Fibroblast of lung (primary cell): ENCODE measurements around the gene PSMB5. TPM values are rescaled to one million over a fixed set of nuclear protein-coding genes. Genes with fewer than 3 reads are reported as not detected.

Experiments
- DNase-seq, 2 donors: peaks; one replicate each; pipeline versions ENCODE4 v3.0.0 to v3.0.0-alpha.2; 2010; ENCODE audit warnings: low read depth in 2 of 2
- H2AFZ ChIP-seq: 2 replicates; pipeline ENCODE4 v1.5.1; 2012; ENCODE audit warnings: low read length, control low read depth, inconsistent platforms
- H3K27ac ChIP-seq: 2 replicates; pipeline ENCODE4 v1.5.1; 2011; ENCODE audit warnings: low read length, control low read depth; ENCODE audit not compliant: insufficient read depth
- H3K27me3 ChIP-seq: 2 replicates; pipeline ENCODE4 v1.5.1; 2011; ENCODE audit warnings: mild to moderate bottlenecking, low read length; ENCODE audit not compliant: control insufficient read depth, insufficient read depth
- H3K36me3 ChIP-seq: 2 replicates; pipeline ENCODE4 v1.5.1; 2011; ENCODE audit warnings: low read length; ENCODE audit not compliant: control insufficient read depth, insufficient read depth
- H3K4me1 ChIP-seq: 2 replicates; pipeline ENCODE4 v1.5.1; 2011; ENCODE audit warnings: low read length; ENCODE audit not compliant: control insufficient read depth, insufficient read depth; ENCODE audit errors: extremely low read depth
- H3K4me2 ChIP-seq: 2 replicates; pipeline ENCODE4 v1.5.1; 2011; ENCODE audit warnings: low read length, control low read depth; ENCODE audit not compliant: insufficient read depth; ENCODE audit errors: extremely low read depth
- H3K4me3 ChIP-seq, 4 experiments: fragments of 200-600 bp in 1 of 4; sonication (generic) in 1 of 4; replicated peaks in 1 of 4; 2 replicates each; pipeline ENCODE4 v1.5.1; 2011 to 2016; ENCODE audit warnings: low read length in 4 of 4, low read depth in 3 of 4, mild to moderate bottlenecking in 3 of 4, control low read depth in 2 of 4, inconsistent platforms in 1 of 4, mixed read lengths in 1 of 4; ENCODE audit not compliant: insufficient read depth in 1 of 4; ENCODE audit errors: control extremely low read depth in 1 of 4
- H3K79me2 ChIP-seq: 2 replicates; pipeline ENCODE4 v1.5.1; 2012; ENCODE audit warnings: mild to moderate bottlenecking, low read length, inconsistent platforms; ENCODE audit not compliant: control insufficient read depth, insufficient read depth
- H3K9ac ChIP-seq: 2 replicates; pipeline ENCODE4 v1.5.1; 2011; ENCODE audit warnings: mild to moderate bottlenecking, low read length, control low read depth; ENCODE audit not compliant: insufficient read depth
- H3K9me3 ChIP-seq: 2 replicates; pipeline ENCODE4 v1.5.1; 2012; ENCODE audit warnings: low read depth, low read length; ENCODE audit not compliant: control insufficient read depth, insufficient read depth
- H4K20me1 ChIP-seq: 2 replicates; pipeline ENCODE4 v1.5.1; 2011; ENCODE audit warnings: low read length; ENCODE audit not compliant: control insufficient read depth, insufficient read depth; ENCODE audit errors: extremely low read depth
- EZH2 ChIP-seq: IDR thresholded peaks from 2 replicates; pipeline ENCODE4 v1.5.1; 2012; ENCODE audit warnings: low read length, control low read depth, mild to moderate bottlenecking; ENCODE audit errors: missing control alignments
- polyA plus RNA-seq, 2 donors: library from polyadenylated mRNA; depleted of rRNA in 1 of 2; stranded (reverse) in 1 of 2; unstranded in 1 of 2; fragments of >200 nt; gene quantifications; 2 replicates each; pipeline ENCODE4 v1.2.1, GENCODE V29; 2011 to 2012; ENCODE audit warnings: missing spikeins in 1 of 2
- total RNA-seq: library from RNA; depleted of rRNA; stranded (reverse); fragments of >200 nt; gene quantifications from 2 replicates; pipeline ENCODE4 v1.2.1, GENCODE V29; 2014
- TF ChIP-seq, protein P1 (sequence below), 2 donors: IDR thresholded peaks in 1 of 2; conservative IDR thresholded peaks in 1 of 2; 1 replicate in 1 of 2; 2 replicates in 1 of 2; pipeline ENCODE4 v1.5.1; 2011 to 2012; ENCODE audit warnings: low read length in 2 of 2, control low read depth in 1 of 2, inconsistent platforms in 1 of 2, low read depth in 1 of 2, mild to moderate bottlenecking in 1 of 2

The PSMB5 gene
- total and polyA plus RNA-seq, 2 donors (not counting 1 experiment from before 2014, with no cell fraction given): 166 to 237 TPM

DNA sequence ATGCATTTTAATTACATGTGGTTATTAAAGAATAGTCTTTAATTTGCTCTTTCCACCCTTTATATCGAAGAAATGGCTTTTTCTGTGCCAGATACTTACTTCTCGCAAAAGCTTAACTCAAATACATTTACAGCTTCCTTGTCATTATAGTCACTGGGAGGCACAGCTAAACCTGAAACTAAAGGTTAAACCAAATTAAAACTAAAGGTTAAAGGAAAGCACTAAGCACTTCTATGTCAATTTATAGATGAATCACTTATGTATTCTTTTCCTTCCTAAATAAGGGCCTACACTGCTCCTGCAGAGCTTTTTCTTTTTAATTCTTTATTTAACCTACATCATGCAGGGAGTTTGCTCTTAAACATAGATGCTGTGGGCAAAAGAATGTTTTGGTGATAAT, 33.8 kb downstream of the PSMB5 start:
- H4K20me1 ChIP-seq: no peaks in the 10 kb centered on the region
- DNase-seq: no peak
- H2AFZ ChIP-seq: no peak overlapping the region
- no peak overlapping the region for H3K27ac ChIP-seq
- TF ChIP-seq, protein P1, sequence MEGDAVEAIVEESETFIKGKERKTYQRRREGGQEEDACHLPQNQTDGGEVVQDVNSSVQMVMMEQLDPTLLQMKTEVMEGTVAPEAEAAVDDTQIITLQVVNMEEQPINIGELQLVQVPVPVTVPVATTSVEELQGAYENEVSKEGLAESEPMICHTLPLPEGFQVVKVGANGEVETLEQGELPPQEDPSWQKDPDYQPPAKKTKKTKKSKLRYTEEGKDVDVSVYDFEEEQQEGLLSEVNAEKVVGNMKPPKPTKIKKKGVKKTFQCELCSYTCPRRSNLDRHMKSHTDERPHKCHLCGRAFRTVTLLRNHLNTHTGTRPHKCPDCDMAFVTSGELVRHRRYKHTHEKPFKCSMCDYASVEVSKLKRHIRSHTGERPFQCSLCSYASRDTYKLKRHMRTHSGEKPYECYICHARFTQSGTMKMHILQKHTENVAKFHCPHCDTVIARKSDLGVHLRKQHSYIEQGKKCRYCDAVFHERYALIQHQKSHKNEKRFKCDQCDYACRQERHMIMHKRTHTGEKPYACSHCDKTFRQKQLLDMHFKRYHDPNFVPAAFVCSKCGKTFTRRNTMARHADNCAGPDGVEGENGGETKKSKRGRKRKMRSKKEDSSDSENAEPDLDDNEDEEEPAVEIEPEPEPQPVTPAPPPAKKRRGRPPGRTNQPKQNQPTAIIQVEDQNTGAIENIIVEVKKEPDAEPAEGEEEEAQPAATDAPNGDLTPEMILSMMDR (conservative IDR thresholded peaks at IDR 0.05 in 1 of 2, IDR thresholded peaks at IDR 0.05 in 1 of 2; ENCODE audit: low read depth in 1 of 2, low read length in 2 of 2): no peak
- no peak for TF ChIP-seq EZH2
- H3K4me1 ChIP-seq: no peaks in the 10 kb centered on the region
- no peak overlapping the region for H3K4me2 ChIP-seq
- no peak overlapping the region for H3K9ac ChIP-seq
- H3K9me3 ChIP-seq: no peaks in the 10 kb centered on the region
- no peaks in the 10 kb centered on the region for H3K27me3 ChIP-seq
- no peaks in the 10 kb centered on the region for H3K36me3 ChIP-seq
- H3K79me2 ChIP-seq: no peaks in the 10 kb centered on the region
- no peak overlapping the region for H3K4me3 ChIP-seq

DNA sequence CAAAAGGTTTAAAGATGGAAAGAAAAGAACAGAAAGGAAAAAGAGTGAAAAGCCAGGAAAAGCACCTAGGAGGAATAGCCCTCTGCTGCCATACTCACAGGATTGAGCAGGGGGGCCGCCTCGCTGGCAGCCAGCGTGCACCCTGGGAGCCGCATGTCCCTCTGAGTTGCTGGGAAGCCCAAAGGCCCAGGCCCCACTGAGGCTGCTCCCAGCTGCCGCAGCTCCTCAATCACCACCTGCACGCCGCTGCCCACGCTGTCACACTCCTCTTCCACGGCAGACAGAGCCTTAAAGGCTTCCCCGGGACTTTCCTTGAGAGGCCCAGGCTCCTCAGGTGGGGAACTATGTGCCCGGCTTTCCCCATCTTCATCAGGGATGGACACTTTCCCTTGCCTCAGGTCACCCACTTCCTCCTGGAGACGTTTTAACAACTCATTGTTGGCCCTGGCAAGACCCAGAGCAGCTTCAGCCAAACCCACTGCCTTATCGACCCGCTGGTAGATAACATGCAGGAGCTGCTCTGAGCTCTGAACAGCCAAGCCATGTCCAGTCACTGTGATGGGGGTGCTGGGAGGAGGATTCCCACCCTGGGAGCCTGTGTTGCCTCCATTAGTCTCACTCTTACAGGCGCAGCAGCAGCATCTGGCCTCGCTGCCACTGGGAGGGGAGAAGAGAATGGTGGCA, 36.2 kb downstream of the PSMB5 start:
- H3K27ac ChIP-seq: no peak overlapping the region

DNA sequence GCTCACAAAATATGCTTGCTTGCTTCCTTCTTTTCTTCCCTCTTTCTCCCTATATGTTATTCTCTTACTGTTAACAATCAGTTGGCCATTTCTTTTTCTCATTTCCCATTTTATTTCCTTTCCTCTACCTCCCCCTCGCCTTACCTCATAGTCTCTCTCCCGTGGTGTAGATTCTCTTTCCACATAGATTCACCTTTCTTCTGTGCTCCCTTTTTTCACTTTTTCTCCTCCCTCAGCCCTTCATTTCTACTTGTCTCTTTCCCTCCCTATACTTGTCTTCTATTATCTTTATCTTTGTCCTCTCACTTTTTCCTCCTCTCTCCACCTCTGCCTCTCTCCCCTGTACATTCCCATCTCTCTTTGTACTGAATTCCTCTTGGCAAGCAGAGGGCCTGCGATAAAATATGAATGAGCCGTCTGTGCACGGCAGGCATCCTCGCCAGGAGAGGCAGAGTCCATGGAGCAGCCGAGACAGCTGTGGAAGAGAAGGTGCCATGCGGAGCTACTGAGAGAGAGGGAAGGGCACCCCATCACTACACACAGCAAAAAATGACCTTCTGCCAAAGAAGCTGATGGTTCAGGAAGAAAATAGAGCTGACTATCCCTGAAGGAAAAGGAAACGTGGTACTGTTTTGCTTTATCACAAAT, 36.9 kb downstream of the PSMB5 start:
- Histone ChIP-seq H3K79me2 (no peaks in the 10 kb centered on the region), H3K4me2 (no peak overlapping the region), H3K27ac (no peak overlapping the region), H3K9ac (no peak overlapping the region), H3K36me3 (no peaks in the 10 kb centered on the region), H2AFZ (no peak overlapping the region), H3K4me3 (no peak overlapping the region), H3K4me1 (peaks cover 3% of the 10 kb centered on the region), H3K9me3 (no peaks in the 10 kb centered on the region), H3K27me3 (no peaks in the 10 kb centered on the region), H4K20me1 (no peaks in the 10 kb centered on the region)
- DNase-seq: no peak
- TF ChIP-seq, protein P1 (conservative IDR thresholded peaks at IDR 0.05 in 1 of 2, IDR thresholded peaks at IDR 0.05 in 1 of 2; ENCODE audit: low read depth in 1 of 2, low read length in 2 of 2): no peak
- no peak for TF ChIP-seq EZH2

More for the DNA sequence above, 36.2 kb downstream of the PSMB5 start:
- DNase-seq: no peak
- Histone ChIP-seq H3K9ac (no peak overlapping the region), H3K36me3 (no peaks in the 10 kb centered on the region), H3K9me3 (no peaks in the 10 kb centered on the region), H3K27me3 (no peaks in the 10 kb centered on the region), H3K4me1 (peaks cover 3% of the 10 kb centered on the region), H4K20me1 (no peaks in the 10 kb centered on the region), H2AFZ (no peak overlapping the region), H3K4me2 (no peak overlapping the region), H3K79me2 (no peaks in the 10 kb centered on the region), H3K4me3 (no peak overlapping the region)
- TF ChIP-seq, protein P1 (conservative IDR thresholded peaks at IDR 0.05 in 1 of 2, IDR thresholded peaks at IDR 0.05 in 1 of 2; ENCODE audit: low read depth in 1 of 2, low read length in 2 of 2): no peak
- no peak for TF ChIP-seq EZH2
